NK-92 treated with Interleukin-12 subunit alpha and Interleukin-12 subunit beta, amount 100 ng/mL, for 24 hours (cell line): ENCODE measurements around the gene HECW1.
"Not testable (repeated sequence)": the region's sequence is repeated elsewhere in the genome, so short reads cannot be mapped to it uniquely, and the experiment has no call there.

Experiments
- DNase-seq: peaks from one replicate; lab custom pipeline; 2025; lab: John Stamatoyannopoulos, UW

Gene HECW1

DNA sequence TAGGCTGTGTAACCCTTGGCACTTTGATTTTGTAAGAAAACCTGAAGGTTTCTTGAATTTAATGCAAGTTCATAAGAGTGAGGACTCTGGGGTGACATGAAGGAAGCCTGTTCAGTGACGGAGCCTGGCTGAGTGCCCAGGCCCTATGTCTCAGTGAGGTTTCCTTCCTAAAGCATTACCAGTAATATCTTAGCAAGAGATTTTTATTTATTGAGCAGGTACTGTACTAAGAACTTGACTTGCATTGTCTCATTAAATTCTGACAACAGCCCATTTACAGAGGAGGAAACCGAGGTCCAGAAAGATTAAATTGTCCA lies 197.2 kb downstream of the HECW1 start:
- DNase-seq, result no peak

DNA sequence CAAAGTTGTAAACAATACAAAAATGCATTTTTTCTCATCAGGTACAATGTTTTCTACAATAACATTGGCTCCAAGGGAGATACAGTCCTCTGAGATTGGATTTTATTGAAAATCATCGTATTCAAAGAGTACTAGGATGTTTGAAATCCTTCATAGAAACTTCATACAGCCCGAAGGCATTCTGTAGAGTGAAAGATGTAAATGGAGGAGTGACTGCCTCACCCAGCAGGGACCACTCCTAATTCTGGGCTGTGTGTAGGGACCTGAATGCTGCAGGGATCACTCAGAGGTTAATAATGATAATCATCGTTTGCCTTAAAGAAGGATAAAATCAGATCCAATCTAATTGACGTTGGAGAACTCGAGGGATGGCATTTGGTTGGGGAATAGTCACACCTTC lies 198.6 kb downstream of the HECW1 start:
- no peak for DNase-seq

DNA sequence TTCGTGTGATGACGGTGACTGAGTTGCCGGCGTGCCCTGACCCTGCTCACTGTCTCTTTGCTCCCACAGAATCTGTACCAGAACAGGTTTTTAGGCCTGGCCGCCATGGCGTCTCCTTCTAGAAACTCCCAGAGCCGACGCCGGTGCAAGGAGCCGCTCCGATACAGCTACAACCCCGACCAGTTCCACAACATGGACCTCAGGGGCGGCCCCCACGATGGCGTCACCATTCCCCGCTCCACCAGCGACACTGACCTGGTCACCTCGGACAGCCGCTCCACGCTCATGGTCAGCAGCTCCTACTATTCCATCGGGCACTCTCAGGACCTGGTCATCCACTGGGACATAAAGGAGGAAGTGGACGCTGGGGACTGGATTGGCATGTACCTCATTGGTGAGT lies 199.2 kb downstream of the HECW1 start:
- no peak for DNase-seq

DNA sequence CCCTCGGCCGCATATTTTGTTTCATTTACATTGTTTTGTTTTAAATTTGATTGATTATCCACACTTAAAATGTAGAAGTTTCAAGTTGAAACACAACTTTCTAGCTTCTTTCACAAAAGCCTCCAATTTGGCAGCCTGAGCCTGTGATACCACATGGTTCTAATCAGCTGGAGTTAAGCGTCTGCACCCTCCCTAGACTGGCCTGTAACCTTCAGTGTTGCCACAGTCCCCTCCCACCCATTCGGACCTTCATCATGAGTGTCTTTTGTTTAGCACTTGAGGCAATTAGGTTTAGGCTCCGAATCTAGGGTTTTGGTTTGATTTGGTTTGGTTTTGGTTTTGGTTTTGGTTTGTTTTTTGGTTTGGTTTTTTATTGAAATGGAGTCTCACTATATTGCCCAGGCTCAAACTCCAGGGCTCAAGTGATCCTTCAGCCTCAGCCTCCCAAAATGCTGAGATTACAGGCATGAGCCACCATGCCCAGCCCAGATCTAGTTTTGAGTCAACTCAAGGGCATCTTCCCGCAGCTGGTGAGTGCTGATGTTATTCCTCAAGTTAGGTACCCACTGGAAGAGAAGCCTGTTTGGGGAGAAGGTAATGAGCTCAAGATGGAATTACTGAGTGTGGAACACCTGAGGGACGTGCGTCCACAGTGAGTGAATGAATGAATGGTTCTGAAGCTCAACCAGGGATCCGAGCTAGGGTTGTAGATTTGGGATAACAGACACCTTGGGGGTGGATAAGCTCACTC lies 201.4 kb downstream of the HECW1 start:
- DNase-seq, result no peak

DNA sequence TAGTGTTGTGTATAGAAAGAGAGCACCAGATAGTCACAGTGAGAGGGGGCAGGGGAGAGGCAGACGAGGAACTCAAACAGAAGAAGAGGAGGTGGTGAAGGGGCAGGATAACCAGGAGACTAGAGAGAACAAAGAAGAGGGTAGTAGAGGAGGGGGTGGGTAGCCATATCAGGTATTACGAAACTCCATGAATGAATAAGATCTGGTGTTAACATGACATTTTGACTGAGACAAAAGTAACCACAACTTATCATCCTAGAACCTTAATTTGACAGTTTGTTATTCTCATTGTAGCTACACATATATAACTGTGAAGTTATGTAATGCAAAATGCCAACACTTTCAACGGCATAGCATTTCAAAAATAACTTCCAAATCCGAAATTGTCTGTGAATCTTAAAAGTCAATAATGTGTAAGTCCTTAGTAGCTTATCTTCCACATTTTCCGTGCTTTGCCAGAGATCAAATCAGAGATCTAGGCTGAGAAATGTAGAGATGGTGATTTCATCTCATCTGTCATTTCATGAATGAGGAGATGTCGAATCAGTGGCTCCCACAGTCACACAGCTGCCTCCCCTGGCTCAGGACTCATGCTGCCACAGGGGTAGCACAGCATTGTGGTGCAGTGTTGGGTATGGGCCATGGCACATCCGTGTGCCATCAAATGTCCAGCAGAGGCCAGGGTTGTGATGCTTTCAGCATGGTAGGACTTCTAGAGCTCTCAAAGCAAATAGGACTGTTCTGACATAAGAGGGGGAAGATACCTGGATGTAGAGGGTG lies 202.1 kb downstream of the HECW1 start:
- DNase-seq, result no peak

DNA sequence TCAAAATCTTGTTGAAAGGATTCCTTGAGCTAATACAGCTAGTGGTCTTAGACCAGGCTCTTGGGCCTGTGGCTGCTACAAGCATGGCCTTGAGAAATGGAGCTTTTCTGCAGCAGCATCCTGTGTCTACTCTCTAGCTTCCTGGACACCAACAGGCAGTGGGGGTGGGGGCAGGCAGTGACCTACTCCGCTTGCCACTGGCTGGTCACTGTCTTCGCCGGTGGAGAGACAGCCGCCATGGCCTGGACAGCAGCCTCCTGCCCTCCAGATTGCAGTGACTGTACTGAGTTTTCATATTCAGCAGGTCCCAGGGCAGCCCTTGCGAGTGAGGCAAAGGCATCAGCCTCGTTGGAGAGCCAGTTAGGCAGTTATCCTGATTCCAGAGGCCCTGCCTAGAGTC lies 204.6 kb downstream of the HECW1 start:
- DNase-seq, result no peak

DNA sequence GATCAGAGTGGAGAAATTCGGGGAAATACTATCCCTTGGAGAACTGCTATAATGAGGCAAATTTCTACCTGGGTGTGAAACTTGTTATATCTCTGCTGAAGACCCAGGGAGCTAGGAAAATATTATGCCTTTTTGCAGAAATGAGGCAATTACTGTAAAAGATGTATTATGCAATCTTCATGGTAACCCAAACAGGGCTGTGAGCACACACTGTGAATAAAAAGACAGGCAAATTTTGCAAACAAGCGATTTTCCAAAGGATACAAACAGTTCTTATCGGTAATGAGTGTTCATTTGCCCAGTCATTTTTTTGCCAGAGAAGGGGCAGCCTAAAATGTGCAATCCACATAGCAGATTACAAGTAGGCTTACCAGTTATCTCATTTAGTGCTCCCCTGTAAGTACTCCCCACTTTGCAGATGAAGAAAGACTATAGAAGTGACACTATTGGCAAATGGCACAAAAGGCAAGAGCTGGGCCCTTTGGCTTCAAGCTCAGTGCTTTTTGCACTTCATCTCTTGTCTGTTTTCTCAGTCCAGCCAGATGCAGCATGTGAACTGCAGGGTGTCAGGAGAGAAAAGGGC lies 205.8 kb downstream of the HECW1 start:
- DNase-seq, result no peak

DNA sequence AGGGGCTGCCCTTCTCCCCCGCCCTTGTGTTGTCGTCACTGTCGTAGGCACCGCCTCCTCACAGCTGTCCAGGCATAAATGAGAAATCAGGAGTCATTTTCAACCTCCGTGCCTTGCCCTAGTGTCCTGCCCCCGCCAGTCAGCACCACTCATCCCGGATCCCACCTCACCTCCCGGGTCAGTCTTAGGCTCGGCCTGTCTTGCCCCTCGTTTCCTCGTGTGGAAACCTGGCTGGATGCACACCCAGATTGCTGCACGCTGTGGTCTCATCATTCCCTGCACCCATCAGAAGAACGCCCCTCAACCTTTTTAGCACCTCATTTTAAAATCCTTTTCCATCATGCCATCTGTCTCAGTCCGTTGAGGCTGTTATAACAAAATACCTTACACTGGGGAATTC lies 213.1 kb downstream of the HECW1 start:
- no peak for DNase-seq

DNA sequence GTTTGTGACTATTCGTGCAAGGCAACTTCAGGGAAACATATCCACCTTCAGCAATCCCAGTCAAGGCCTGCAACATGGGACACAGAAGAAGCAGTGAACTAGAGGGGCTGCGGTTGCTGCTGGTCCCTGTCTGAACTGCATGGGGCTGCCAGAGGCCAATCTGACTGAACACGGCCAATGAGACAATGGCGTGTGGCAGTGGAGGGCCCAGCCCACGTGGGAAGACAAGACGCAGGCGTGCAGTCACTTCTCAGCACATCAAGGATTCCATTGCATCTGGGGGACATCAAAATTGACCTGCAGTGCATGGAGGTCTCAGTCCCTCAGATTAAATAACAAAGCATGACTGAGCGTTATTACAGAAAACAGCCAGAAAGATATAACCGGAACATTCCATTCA lies 215.9 kb downstream of the HECW1 start:
- DNase-seq, result no peak

DNA sequence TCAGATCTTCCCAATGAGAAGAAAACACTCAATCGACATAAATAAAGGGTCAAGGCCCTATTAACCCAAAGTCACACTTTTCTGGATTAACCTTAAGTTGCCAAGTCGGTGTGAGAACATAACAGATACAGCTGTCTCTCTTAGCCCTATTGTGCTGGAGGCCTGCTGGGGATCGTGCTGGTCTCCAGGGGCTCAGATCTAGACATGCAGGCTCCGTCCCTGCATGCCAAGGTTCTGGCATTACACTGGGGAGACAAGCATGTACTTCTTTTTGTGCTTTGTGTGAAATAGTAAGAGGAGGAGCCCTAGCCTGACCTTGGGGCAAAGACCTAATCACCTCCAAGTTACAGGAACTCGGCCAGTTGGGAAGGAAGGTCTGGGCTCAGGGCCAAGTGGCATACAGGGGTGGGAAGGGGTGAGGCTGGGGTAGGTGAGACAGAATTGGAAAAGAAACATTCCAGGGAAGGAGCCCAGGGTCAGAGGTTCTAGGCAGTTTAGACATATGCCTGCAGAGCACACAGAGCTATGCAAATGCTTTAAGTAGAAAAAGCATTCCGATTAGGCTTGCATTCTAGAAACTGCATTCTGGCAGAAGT lies 216.4 kb downstream of the HECW1 start:
- DNase-seq, result no peak

DNA sequence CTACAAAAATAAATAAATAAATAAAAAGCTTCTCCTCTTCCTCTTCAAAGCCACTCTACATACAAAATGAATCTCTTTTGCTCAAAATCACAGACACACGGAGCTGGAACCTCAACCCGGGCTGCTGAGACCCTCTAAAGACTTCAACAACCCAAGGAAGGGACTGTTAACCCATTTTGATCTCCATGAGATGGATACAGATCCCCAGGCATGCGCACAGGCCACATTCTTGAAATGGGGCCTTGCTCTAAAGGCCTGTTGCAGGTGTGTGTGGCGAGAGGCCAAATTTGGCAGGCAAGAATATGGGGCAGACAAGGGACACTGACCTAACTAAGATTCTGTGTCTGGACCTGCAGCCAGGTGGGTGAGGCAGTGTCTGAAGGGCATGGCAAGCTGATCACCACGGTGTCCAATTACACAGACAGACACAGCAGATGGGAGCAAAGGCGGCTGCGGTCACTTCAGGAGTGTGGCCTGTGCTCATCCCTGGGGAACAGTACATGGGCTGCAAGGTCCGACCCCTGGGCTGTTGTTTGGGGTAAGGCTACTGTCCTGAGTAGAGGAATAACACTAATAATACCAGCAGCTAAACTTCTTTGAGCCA lies 219.8 kb downstream of the HECW1 start:
- DNase-seq, result no peak

DNA sequence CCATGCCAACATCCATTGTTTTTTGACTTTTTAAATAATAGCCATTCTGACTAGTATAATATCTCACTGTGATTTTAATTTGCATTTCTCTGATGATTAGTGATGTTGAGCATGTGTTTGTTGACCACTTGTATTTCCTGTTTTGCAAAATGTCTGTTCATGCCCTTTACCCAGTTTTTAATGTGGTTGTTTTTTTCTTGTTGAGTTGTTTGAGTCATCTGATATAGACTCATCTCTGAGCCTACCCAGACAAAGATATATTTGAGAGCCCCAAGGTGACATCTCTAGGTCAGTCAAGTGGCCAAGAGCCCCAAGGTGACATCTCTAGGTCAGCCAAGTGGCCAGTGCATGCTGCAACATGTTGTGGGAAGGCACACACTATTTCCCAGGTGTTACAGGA lies 224.7 kb downstream of the HECW1 start:
- DNase-seq, result no peak

DNA sequence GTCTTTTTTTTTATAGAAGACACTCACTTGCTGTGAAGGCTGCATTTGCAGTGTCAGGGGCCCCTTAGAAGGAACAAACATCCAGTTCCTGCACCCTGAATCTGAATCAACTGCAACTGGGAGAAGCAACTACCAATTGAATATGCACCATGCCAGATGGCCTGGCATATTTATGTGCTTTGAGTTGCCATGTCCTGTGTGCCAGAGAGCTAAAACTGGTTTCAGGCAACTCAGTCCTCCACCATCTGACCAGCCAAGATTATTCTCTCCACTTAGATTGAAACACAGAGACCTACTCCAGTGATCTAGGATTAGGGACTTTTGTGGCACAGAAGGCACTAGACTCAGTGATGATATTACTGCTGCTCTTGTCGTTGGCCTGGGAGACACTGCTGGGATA lies 225.4 kb downstream of the HECW1 start:
- DNase-seq, result no peak

DNA sequence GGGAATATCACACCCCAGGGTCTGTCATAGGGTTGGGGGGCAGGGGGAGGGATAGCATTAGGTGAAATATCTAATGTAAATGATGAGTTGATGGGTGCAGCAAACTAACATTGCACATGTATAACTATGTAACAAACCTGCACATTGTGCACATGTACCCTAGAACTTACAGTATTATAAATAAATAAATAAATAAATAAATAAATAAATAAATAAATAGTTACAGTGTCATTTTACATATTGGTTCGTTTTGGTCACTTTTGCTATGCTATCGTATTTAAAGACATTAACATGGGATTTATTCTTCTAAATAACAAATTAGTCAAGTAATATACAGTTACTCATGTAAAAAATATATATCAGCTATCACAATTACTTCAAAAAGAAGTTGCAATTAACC lies 228.7 kb downstream of the HECW1 start:
- no peak for DNase-seq

DNA sequence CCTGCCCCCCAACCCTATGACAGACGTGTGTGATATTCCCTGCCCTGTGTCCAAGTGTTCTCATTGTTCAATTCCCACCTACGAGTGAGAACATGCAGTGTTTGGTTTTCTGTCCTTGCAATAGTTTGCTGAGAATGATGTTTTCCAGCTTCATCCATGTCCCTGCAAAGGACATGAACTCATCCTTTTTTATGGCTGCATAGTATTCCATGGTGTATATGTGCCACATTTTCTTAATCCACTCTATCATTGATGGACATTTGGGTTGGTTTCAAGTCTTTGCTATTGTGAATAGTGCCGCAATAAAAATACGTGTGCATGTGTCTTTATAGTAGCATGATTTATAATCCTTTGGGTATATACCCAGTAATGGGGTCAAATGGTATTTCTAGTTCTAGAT lies 231.0 kb downstream of the HECW1 start:
- DNase-seq, result not testable (repeated sequence)

DNA sequence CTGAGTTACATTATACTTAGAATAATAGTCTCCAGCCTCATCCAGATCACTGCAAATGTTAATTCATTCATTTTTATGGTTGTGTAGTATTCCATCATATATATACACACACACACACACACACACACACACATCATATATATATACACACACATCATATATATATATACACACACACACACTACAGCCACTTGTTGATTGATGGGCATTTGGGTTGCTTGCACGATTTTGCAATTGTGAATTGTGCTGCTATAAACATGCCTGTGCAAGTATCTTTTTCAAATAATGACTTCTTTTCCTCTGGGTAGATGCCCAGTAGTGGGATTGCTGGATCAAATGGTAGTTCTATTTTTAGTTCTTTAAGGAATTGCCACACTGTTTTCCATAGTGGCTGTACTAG lies 233.2 kb downstream of the HECW1 start:
- not testable (repeated sequence) for DNase-seq

DNA sequence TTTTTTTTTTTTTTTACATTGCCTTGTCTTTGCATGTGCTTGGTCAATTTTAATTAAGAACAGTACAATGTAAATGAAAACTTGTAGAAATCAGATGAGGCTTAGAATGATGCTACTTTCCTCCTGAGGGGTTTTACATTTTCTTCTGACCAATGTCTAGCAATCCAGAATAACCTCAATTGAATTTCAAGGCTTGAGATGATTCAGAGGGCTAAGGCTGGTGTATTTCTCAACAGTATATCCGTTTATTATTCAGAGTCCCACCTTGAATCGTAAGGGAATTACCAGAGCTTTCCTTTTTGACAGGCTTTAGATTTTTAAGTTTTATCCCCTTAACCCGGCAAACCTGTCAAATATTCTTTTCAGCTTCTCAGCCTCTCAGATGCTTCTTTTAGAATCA lies 239.2 kb downstream of the HECW1 start:
- DNase-seq, result no peak

DNA sequence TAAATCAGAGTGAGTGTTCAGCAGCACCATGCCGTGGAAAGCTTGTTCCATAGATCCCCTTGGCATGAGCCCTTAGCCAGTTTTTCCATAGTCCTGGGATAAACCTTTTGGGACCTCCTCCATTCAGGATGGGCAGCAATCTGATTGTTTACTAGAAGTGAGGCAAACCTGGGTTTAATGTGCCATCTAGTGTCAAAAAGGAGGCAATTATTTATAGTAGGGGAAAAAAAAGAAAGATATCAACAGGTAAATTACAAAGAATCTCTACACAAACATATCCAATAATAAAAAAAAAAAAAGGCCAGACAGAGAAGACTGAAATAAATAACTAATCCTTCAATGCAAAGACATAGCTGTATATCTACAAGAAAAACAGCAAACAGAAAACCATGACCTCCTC lies 241.5 kb downstream of the HECW1 start:
- no peak for DNase-seq

DNA sequence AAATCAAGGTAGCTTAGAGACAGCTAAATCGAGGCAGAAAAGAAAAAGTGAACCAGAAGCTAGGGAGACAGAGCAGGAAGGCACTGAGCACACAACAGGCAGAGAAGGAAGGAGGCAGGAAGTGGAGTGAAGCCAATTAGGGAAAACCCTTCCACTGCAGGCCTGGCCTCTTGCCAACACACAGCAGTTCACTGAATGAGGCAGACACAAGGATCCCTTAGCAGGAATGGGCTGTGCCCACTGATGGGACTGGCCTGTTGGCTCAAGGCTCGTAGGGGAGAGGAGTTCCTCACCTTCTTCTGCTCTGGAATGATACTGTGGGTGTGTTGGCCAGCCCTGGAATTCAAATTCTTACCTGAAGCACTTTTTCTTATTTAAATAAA lies 250.2 kb downstream of the HECW1 start:
- no peak for DNase-seq

DNA sequence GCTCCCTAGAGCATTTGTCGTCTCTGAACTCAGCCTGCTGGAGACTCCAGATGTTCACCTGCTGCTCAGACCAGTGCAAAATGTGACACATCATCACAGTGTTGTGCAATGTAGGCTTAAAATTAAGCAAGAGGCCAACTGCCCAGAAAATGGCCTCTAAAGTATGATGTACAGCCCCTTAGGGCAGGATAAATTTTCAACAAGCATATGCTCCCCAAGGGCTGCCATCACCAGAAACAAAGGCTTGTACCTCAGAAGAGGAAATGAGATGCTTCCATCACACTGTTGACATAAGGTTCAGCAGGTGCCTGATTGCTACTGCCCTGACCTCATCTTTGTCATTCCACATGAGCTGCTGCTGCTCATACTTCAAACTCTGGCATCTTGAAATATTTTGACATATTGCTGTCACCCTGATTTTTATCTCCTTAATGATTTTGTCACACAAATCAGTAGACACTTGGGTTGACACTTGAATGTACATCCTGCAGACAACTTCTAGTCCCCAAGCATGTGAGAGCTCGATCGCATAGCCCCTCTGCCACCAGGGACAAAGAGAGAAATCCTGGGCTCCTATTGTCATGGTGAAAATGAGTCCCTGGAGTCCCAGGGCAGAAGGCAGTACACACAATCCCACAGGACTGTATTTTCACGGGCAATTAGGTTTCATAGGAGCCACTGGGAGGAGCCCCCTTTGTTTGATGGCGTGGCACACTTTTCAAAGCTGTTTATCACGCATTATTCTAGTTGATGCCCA lies 250.8 kb downstream of the HECW1 start:
- peak; percentile 2 for DNase-seq

DNA sequence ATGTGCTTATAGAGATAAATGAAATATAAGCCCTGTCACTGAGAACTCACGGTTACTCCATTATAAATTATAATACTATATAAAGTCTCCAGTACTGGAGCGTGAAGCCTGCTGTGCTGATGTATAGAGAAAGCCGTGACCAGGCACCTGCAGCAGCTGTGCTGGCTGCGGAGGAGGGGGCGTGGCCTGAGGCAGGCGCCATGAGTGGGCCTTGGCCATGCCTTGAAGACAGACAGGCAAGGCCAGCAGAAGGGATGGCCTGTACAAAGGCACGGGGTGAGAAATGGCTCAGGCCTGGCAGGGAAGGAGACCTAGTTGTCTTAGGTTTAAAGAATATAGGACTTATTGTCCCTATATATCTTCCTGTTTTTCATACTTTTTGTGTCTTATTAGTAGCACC lies 251.9 kb downstream of the HECW1 start:
- no peak for DNase-seq
